GM11168 (cell line): ENCODE results near the gene TBC1D10B.

Experiments
- in situ Hi-C: fragments of 300-500 bp; cut with MboI; formaldehyde crosslinking; loops from one replicate; pipeline ENCODE4 v1.12.0; 2022; ENCODE audit warnings: low sequenced_read_pairs; ENCODE audit not compliant: unreplicated experiment

The TBC1D10B gene

DNA sequence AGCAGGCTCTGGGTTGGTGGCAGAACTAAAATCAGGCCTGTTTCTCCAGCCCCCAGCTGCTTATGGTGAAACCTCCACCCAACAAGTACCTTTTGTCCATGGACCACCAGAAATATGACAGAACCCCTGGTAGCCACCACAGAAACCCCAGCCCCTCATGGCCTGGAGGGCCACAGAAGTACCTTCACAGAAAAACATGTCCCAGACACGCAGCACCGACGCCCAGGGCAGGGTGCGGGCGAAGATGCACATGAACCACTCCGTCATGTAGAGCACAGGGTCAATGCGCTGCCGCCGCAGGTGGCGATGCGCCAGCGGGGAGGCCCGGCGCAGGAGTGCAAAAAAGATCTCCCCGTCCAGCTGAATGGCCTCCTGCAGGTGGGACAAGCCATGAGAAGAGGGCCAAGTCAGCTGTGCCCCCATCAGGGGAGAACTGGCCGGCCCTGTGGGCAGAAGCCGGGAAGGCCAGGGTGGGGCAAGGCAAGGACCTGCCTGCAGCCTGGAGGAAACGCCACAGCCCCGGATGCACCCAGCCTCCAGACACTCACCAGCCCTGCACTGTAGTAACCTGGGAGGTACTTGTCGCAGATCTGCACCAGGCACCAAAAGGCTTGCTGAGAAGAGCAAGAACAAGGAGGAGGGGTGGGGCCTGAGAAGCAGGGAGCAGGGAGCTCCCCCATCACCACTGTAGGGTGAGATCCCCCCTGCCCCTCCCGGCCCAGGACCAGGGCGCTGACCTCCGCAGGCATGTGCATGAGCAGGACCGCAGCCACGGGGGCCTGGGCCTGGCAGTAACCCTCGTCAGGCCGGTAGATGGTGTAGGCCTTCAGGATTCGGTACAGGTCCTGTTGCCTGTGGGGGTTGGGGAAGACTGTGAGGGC lies 11.1 kb downstream of the TBC1D10B start:
- in situ Hi-C loops, result loop anchor here (25.0 kb wide), 1 partner anchor 147 kb away; no protein-coding TSS in a partner anchor

DNA sequence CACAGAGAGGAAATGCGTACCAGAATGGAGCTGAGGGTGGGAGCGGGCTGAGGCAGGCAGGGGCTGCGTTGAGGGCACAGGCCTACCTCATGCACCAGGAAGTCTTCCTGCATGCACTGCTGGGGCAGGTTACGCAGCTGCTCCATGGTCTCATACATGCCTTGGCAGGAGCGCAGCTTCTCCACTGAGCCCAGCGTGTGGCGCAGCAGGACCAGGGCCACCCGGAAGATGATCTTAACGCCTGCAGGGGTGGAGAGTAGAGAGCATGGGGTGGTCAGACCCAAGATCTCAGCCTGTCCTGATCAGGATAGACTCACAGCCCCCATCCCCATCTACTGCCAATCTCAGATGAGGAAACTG lies 11.7 kb downstream of the TBC1D10B start:
- in situ Hi-C loops, result loop anchor here (25.0 kb wide), 1 partner anchor 146 kb away; no protein-coding TSS in a partner anchor

DNA sequence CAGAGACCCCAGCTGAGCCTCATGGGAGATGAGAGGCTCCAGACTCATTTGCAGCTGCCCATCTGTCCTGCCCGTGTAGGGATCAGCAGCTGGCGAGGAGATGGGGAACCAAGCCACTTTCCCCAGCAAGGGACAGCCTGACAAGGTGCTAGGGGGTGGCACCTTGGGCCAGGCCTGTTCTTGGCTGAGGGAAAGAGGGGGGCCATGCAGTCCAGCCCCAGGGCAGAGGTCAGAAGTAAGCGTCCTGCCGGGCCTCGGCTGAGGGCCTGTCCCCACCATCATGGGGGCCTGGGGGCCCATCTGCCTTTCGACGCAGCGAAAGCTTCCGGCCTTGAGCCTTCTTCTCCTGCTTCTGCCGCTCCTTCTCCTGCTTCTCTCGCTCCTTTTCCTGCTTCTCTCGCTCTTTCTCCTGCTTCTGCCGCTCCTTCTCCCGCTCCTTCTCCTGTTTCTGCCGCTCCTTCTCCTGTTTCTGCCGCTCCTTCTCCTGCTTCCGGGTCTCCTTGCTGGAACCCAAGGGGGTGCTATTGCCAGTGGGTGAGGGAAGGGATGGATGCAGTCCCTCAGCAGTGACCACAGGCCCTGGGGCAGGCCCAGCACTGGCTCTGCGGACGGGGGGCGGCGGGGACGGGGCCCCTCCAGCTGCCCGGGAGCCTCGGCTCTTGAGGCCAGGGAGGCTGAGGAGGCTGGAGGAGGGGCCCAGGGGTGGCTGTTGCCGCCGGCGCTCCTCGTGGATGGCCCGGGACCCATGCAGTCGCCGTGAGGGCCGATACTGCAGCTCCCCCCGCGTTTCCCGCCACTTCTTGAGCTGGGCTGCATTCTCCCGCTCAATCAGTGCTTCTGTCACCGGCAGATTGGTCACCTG lies 12.3 kb downstream of the TBC1D10B start:
- in situ Hi-C loops, result loop anchor here (25.0 kb wide), 1 partner anchor 146 kb away; no protein-coding TSS in a partner anchor

DNA sequence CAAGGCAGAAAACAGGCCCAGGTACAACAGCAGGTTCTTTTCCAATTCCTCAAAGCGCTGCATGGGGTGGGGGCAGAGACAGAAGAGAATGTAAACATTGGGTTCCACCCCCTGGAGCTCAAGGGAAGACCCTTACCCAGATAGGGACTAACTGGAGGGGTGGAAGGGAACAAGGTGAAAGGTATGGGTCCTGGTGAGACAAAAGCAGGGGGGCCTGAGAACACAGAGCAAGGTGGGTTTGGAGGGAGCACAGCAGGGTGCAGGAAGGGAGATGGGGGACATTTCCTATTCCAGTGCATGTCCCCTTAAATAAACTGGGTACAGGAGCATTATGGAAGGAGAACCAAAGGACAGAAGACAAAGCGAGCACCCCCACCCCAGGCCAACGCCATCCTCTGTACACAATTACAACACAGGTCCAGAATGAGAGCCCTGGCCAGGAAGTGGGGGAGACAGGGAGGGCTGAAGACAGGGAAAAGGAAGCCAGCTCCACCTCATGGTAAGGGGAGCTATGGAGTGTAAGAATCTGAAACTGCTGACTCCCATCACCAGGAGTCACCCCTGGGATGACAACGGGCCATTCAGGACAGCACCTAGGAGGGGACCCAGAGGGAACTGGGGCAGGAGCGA lies 13.1 kb downstream of the TBC1D10B start:
- in situ Hi-C loops, result loop anchor here (25.0 kb wide), 1 partner anchor 145 kb away; no protein-coding TSS in a partner anchor

DNA sequence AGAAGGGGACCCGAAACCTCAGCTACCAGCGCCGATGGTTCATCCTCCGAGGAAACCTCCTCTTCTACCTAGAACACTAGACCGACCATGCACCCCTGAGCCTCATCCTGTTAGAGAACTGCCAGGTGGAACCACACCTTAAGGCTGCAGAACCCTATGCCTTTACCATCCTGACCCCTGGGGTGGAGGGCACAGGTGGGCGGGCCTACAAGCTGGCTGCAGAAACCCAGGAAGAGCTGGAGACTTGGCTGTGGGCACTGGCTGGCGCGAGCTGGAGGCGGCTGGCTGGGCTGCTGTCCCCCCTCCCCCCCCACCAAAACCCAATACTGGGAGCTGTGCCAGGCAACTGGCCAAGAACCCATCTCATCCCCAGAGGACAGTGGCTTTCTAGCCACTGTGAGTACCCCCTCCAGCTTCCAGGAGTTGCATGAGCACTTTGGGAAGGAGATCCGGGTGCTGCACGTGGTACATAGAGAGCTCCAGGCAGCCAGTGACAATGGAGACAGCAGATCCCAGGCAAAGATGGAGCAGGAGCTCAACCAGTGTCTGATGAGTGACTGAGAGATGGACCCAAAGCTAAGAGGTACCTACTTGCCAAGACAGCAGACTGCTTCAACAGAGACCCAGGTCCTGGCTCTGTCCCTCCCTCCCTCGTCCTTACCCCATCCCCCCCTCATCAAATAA lies 13.8 kb downstream of the TBC1D10B start:
- in situ Hi-C loops, result loop anchor here (25.0 kb wide), 1 partner anchor 144 kb away; no protein-coding TSS in a partner anchor

DNA sequence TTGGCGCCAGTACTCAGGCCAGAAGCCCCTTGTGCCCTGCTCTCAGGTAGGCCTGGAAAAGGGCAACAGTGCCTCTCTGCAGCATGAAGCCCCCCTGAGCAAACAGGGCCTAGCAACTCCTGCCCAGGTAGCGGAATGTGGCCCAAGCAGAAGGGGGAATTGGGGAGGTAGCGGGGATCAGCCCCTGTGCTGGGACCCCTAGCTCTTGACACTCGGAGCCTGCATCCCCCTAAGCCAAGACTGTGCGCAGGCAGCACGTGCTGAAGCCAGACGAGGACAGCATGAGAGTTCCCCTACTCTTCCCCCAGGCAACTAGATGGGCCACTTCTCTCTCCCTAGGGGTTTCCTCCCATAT lies 14.4 kb downstream of the TBC1D10B start:
- in situ Hi-C loops, result loop anchor here (25.0 kb wide), 1 partner anchor 144 kb away; no protein-coding TSS in a partner anchor

DNA sequence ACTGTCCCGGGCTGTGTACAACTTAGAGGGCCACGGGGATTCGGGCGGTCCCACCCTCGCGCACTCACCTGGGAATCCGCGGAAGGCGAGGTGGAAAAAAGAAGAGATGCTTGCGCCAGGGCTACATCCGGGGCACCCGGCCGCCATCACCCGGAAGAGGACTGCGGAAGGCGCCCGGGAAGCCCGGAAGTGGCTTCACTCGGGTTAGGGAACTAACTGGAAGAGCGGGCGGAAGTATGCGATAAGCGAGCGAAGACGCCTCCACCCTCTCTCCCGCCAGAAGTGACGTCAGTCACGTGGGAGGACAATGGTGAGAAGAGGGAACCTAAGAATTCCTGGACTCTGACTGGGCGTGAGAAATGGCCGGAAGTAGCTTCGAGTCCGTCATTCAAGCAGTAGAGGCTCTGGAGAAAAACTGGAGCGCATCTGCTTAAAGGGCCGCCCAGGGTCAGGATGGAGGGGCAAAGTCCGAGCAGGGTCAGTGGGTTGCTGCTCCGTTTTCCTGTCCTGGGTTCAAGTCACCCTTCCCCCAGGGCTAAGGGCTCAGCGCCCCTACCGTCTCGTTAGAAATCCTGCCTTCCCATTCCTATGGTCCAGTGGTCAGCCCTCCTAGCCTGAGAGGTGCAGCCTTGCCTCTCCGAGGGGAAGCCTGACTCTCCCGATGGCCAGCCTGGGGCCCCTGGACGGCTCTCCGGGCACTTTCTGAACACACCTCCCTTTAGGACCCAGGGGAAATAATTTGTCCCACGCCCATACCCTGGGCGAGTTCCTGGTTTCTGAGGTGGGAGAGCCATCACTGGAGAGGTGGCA lies 14.9 kb downstream of the TBC1D10B start, which contains the start of gene CD2BP2:
Gene CD2BP2, minus strand, starts transcription at position 165 of the 810 bp plus-strand sequence. CDS start 627 bp downstream, outside the sequence.
- in situ Hi-C loops, result loop anchor here (25.0 kb wide), 1 partner anchor 143 kb away; no protein-coding TSS in a partner anchor

DNA sequence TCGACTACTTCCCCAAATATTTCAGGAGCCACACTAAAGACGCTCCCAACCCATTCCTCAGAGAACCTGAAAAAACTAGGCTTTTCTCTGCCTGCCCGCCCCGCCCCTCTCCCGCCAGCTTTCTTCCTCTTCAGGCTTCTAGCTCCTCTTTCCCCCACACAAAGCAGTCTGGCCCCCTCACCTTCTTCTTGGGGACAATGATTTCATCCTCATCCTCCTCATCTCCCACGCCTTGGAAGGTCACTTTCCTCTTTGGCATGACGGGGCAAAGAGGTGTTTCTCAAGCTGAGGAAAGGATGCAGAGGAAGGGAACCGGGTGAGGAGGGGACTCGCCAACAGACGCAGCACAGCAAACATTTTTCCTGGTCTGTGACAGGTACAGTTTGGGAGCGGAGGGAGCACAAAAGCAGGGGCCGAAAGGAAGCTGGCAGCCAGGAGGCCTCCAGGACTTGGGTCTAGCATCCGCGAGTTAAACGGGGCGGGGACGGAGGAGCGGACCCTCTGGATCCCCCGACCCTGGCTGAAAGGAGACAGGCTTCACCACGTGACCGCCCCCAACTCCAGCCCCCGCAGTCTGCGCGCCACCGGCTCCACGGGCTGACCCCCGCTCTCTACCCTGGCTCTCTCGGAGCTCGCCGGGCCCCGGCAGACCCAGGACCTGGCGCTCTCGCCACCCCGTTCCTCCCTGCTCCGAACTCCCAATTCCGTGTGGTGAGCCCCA lies 15.7 kb downstream of the TBC1D10B start:
- in situ Hi-C loops, result loop anchor here (25.0 kb wide), 1 partner anchor 142 kb away; no protein-coding TSS in a partner anchor

DNA sequence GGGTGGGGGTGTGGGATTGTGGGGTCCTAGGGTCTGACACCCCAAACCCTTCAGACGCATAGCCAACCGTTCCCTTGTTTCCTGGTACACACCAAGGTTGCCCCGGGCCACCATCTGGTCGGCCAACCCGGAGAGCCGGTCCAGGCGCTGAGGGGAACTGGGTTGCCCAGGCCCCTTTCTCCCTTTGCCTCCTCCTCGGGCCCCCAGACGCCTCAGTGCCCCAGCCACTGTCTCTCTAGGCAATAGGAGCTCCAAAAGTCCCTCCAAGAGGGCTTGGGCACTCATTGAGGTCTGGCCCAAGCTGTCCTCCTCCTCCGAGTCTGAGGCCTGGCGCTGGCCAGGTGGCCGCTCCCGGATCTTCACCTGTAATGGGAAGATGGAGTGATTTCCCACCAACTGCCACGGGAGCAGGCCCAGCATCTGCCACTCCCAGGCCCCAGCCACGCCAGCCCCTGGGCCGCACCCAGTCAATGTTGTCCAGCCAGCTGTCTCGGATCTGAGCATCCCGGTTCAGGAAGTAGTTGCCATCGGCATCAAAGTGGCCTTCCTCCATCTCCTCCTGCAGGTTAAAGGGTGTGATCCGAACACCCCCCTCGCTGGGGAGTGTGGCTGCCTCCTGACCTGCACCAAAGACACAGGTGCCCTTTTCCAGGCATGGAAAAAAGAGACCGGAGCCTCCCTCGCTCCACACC lies 16.7 kb downstream of the TBC1D10B start:
- in situ Hi-C loops, result loop anchor here (25.0 kb wide), 1 partner anchor 141 kb away; no protein-coding TSS in a partner anchor

DNA sequence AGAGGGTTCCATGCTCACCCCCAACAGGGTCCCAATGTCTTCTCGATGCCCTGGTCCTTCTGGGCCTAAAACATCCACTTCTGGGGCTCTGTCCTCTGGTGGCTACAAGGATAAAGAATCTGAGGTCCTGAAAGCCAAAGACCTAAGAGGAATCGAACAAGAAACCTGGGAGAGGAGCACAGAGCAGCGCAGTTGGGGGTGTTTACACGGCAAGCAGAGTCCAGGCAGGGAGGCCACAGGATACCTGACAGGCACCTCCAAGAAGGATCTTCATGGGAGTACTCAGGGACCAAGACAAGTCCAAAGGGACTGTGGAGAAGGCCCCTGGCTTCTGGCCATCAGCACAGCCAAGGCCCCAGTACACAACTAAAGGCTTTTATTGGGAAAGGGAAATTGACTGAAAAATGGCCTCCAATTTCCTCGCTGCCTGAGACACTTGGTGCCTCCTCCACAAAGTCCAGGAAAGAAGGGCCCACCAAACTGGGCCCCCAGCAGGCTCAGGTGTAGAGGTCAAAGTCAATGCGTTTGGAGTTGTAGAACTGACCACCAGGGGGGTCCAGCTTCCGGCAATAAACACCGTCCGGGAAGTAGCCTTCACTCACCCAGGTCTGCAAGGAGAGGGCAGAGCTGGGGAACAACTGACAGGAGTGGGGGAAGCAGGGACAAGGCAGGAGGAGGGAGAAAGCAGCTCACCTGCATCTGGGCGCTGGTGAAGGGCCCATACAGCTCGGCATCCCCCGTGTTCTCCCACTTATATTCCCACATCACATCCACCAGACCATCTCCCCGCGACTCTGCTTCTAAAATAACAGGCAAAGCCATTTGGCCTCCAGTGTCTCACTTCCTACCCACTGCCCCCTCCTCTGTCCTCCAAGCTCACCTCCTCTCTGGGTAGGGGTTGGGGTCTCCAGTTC lies 17.5 kb downstream of the TBC1D10B start:
- in situ Hi-C loops, result loop anchor here (25.0 kb wide), 1 partner anchor 140 kb away; no protein-coding TSS in a partner anchor

DNA sequence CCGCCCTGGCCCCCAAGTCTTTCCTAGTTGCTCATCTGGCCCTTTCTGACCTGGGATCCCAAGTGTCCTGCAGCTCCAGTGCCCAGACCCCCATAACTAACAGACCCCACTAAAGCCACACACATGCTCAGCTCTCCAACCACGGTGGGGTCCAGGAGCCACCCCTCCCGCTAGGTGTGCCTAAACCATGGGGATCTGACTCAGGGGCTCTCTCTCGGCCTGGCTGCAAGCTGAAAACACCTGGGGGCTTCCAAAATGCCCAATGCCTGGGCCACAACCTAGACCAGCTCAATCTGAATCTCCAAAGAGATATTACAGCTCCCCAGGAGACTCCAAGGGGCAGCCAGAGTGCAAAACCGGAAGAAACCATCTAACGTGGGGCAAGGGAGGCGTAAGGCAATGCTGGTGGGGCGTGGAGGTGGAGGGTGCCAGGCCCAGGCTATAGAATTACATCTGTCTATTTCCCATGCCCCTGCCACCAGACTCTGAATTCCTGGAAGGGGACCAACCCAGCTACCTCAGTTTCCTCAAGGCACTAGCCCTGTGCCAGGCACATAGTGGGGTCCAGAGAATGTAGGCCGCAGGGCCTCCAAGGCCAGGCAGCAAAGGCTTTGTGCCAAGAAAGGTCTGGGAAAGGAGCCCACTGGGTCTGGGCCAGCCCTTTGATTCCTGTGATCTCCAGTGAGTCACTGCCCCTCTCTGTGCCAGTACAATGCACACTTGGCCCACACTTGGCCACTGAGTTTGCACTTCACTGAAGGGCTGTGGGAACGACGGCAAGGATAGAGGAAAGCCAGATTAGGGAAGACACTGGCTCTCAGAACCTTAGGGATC lies 18.5 kb downstream of the TBC1D10B start:
- in situ Hi-C loops, result loop anchor here (25.0 kb wide), 1 partner anchor 140 kb away; no protein-coding TSS in a partner anchor

DNA sequence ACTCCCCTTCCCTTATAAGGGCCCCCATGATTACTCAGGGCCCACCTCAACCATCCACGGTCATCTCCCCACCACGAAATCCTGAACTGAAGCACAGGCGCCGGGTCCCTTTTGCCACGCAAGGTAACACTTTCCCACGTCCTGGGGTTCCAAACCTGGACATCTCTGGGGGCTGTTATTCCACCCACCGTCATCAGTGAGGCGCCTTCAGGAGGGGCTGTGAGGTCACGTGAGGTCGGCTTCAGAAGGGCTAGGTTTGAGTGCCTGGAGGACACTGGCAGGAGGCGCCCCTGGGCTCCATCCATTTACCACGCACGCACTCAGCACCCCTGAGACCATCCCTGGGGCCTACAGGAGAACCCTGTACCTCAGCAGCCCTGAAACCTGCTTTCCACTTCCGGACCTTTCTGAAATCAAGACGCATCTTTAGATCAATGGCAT lies 19.3 kb downstream of the TBC1D10B start:
- in situ Hi-C loops, result loop anchor here (25.0 kb wide), 1 partner anchor 139 kb away; no protein-coding TSS in a partner anchor

DNA sequence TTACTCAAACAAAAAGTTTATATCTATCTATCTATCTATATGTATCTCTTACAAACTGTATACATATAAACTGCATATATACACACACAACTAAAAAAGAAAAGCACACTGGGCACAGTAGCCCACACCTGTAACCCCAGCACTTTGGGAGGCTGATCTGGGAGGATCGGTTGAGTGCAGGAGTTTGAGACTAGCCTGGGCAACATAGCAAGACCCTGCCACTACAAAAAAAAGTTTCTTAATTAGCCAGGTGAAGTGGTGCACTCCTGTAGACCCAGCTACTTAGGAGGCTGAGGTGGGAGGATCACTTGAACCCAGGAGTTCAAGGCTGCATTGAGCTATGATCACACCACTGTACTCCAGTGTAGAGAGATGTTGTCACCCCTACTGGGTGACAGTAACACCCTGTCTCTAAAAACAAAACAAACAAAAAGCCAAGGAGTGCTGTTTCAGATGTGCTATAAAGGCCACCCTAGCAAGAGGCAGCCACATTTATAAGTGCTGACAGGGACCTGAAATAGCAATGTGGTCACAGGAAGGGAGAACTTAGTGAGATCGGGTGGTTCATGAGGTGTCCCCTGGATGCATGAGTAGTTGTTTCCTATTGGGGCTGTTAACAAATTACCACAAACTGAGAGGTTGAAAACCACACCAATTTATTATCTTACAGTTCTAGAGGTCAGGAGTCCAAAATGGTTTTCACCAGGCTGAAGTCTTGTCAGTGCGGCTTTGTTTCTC lies 20.0 kb downstream of the TBC1D10B start:
- in situ Hi-C loops, result loop anchor here (25.0 kb wide), 1 partner anchor 138 kb away; no protein-coding TSS in a partner anchor

DNA sequence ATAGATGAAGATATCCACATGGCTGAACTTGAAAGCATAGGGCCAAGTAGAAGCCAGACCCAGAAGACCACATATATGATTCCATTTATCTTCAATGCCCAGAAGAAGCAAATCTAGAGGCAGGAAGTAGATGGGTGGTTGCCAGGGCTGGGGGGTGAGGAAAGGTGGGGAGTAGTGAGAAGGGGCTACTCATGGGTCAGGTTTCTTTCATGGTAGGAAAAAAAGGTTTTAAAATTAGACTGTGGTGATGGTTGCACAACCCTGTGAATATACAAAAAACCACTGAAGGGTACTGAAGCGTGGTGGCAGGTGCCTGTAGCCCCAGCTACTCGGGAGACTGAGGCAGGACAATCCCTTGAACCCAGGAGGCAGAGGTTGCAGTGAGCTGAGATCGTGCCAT lies 20.6 kb downstream of the TBC1D10B start:
- in situ Hi-C loops, result loop anchor here (25.0 kb wide), 1 partner anchor 137 kb away; no protein-coding TSS in a partner anchor
